ENCODE data around the gene CRACR2B.

DNA sequence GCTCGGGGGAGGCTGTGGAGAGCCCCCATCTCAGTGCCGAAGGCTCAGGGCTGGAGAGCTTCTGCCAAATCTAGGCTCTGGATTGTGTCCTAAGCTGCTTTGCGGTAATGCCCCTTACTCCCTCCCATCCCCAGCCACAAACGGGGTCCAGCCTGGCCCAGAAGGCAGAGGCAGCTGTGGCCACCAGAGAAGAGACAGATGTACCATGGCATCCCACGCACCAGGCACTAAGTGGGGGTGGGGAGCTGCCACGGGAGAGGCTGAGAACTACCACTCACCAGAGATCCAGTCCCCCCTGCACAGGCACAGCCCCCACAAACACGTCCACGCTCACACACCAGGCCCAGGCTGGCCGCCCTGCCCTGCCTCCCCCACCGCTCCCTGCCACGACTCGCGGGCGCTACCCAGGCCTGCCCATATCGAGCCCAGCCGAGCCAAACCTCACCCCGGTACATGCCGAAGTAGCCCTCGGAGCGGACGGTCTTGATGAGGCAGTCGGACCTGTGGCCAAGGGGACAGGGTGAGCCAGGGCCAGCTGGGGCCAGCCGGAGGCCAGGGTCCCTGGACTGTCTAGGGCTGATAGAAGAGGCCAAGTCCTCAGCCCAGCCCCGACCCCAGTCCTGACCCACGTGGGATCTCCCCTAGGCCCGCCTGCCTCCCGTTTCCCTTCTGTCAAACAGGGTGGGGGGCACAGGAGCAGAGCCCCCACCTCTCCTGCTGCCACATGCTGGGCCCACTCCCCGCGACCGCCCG is 33.5 kb upstream of the CRACR2B start:
- TF ChIP-seq GATA2 (IDR thresholded peaks at IDR 0.05; ENCODE audit: low read depth, low read length): no peak
- TF ChIP-seq GATA3 (IDR thresholded peaks at IDR 0.05; ENCODE audit: low read depth, low read length): no peak
